Motor neuron (in vitro differentiated cells): ENCODE data around the gene VMP1. TPM values are rescaled to one million over a fixed set of nuclear protein-coding genes. Genes with fewer than 3 reads are reported as not detected.
"Not testable (repeated sequence)": the region's sequence is repeated elsewhere in the genome, so short reads cannot be mapped to it uniquely, and the experiment has no call there.

Experiments
- ATAC-seq, 8 experiments: fragments of 200-7000 bp; cut with Tn5 transposase; replicated peaks in 6 of 8; 2 replicates each; pipeline ENCODE4 v1.8.0; 2021; ENCODE audit warnings: mild to moderate bottlenecking in 8 of 8, moderate library complexity in 8 of 8
- H3K27ac ChIP-seq, 2 donors: fragments of 250-450 bp; sonication (Bioruptor Pico); 2 replicates each; pipeline ENCODE4 v1.9.0; 2021; ENCODE audit warnings: antibody characterized with exemption in 2 of 2, mild to moderate bottlenecking in 2 of 2, moderate library complexity in 1 of 2
- H3K4me1 ChIP-seq, 2 donors: fragments of 250-450 bp; sonication (Bioruptor Pico); replicated peaks in 1 of 2; 2 replicates each; pipeline ENCODE4 v1.6.1; 2021; ENCODE audit warnings: antibody characterized with exemption in 2 of 2, mild to moderate bottlenecking in 2 of 2, moderate library complexity in 1 of 2
- H3K4me3 ChIP-seq, 5 donors: fragments of 250-450 bp; sonication (Bioruptor Pico); 2 replicates each; pipeline ENCODE4 v1.9.0; 2021; ENCODE audit warnings: antibody characterized with exemption in 5 of 5, mild to moderate bottlenecking in 5 of 5, moderate library complexity in 4 of 5
- WGBS, 10 experiments: fragments of 450-650 bp; shearing (Covaris generic); methylation state at CpG; one replicate each; pipeline ENCODE4 v1.0.0; 2022; 5-methylcytosine and 5-hydroxymethylcytosine counted together
- in situ Hi-C, 9 experiments: fragments of 400-800 bp; cut with MboI; loops; one replicate each; pipeline ENCODE4 v1.15.0; 2021; ENCODE audit warnings: low sequenced_read_pairs in 9 of 9, low pct_unique_long_range_greater_than_20kb in 2 of 9; ENCODE audit not compliant: unreplicated experiment in 9 of 9
- total RNA-seq, 8 experiments: library from RNA; unstranded; fragments of 300-600 nt; gene quantifications; 2 replicates each; pipeline versions ENCODE4 v1.2.3 to v1.2.4, GENCODE V29; 2022

The VMP1 gene
- total RNA-seq, 8 experiments from 2014 or later, result 48.1 to 302 (median 110) TPM

GRCh38 chr17:59830846-59831486 is 123.5 kb downstream of the VMP1 start:
- in situ Hi-C loops, result no loop called here
- WGBS, 10 experiments, result 60 to 100% (median 100%) methylated on average over 1 of the region's 1 CpG; no CpG with 5 or more reads in 7 of the 10 experiments
- no peak for ATAC-seq
- Histone ChIP-seq H3K27ac (no peak overlapping the region), H3K4me1 (peaks cover 13 to 22% of the 10 kb centered on the region in 2 donors), H3K4me3 (no peak overlapping the region)

GRCh38 chr17:59832883-59833379 is 125.5 kb downstream of the VMP1 start:
- Histone ChIP-seq H3K4me1 (peaks cover 20 to 27% of the 10 kb centered on the region in 2 donors), H3K4me3 (no peak overlapping the region), H3K27ac (no peak overlapping the region)
- WGBS, 10 experiments, result 20 to 92% (median 52%) methylated on average over 1 to 4 of the region's 4 CpGs; no CpG with 5 or more reads in 1 of the 10 experiments
- no peak for ATAC-seq
- in situ Hi-C loops, result no loop called here

GRCh38 chr17:59837308-59838051 is 130.0 kb downstream of the VMP1 start:
- peak overlapping the region; percentile 64 to 92 for H3K27ac ChIP-seq
- H3K4me1 ChIP-seq, result peaks cover 6 to 9% of the 10 kb centered on the region in 2 donors
- WGBS, 10 experiments, result 0 to 17% (median 7%) methylated on average over 1 to 7 of the region's 8 CpGs; no CpG with 5 or more reads in 1 of the 10 experiments
- ATAC-seq, result peak; percentile 71 to 95 (median 92)
- peak overlapping the region; percentile 19 to 51 (median 42) for H3K4me3 ChIP-seq
- in situ Hi-C loops, result no loop called here

GRCh38 chr17:59838052-59838916 is 130.8 kb downstream of the VMP1 start:
- Histone ChIP-seq H3K4me1 (peaks cover 6 to 9% of the 10 kb centered on the region in 2 donors), H3K27ac (peak overlapping the region; percentile 40 to 58), H3K4me3 (peak overlapping the region; percentile 19 to 51 (median 42))
- ATAC-seq, result no peak
- in situ Hi-C loops, result no loop called here
- 0 to 14% (median 3%) methylated on average over 2 to 8 of the region's 8 CpGs for WGBS, 10 experiments

- Histone ChIP-seq H3K4me3 (peak overlapping the region; percentile 19 to 51 (median 42)), H3K27ac (peak overlapping the region in 1 of 2 donors; percentile 40)
- in situ Hi-C loops, result loop anchor here in 1 of 9 experiments (10.0 kb wide), 1 partner anchor 85 kb away; no protein-coding TSS in a partner anchor
Observed at GRCh38 chr17:59839651-59840328, 132.3 kb downstream of the VMP1 start.

GRCh38 chr17:59840329-59841090 is 133.1 kb downstream of the VMP1 start:
- peaks cover 6 to 9% of the 10 kb centered on the region in 2 donors for H3K4me1 ChIP-seq
- in situ Hi-C loops, result loop anchor here in 1 of 9 experiments (10.0 kb wide), 1 partner anchor 86 kb away; no protein-coding TSS in a partner anchor
- WGBS, 10 experiments, result 2 to 13% (median 5%) methylated on average over 3 to 4 of the region's 4 CpGs
- no peak for ATAC-seq
- H3K27ac ChIP-seq, result no peak overlapping the region
- H3K4me3 ChIP-seq, result peak overlapping the region; percentile 19 to 51 (median 42)

More at GRCh38 chr17:59839651-59840328, 132.3 kb downstream of the VMP1 start:
- WGBS, 10 experiments, result 0 to 23% (median 6%) methylated on average over 2 to 6 of the region's 6 CpGs
- no peak for ATAC-seq
- peaks cover 6 to 9% of the 10 kb centered on the region in 2 donors for H3K4me1 ChIP-seq

- not testable (repeated sequence) for ATAC-seq, H3K4me1 ChIP-seq, H3K27ac ChIP-seq
- 3 to 48% (median 27%) methylated on average over 2 to 7 of the region's 7 CpGs; no CpG with 5 or more reads in 1 of the 10 experiments for WGBS, 10 experiments
- peak overlapping the region in 3 of 5 donors; percentile 8 to 51 (median 42) for H3K4me3 ChIP-seq
- in situ Hi-C loops, result loop anchor here in 1 of 9 experiments (10.0 kb wide), 1 partner anchor 86 kb away; no protein-coding TSS in a partner anchor
Observed at GRCh38 chr17:59841091-59841881, 133.8 kb downstream of the VMP1 start.

- ATAC-seq, H3K27ac ChIP-seq: not testable (repeated sequence)
- Histone ChIP-seq H3K4me1 (peaks cover 9 to 13% of the 10 kb centered on the region in 2 donors), H3K4me3 (peak overlapping the region in 2 of 5 donors; percentile 42 to 51)
- in situ Hi-C loops, result loop anchor here in 1 of 9 experiments (10.0 kb wide), 1 partner anchor 87 kb away; no protein-coding TSS in a partner anchor
- WGBS, 10 experiments, result 17 to 83% (median 70%) methylated on average over 1 to 4 of the region's 4 CpGs; no CpG with 5 or more reads in 2 of the 10 experiments
Observed at GRCh38 chr17:59841882-59842263, 134.4 kb downstream of the VMP1 start.

GRCh38 chr17:59842901-59843652 is 135.6 kb downstream of the VMP1 start:
- in situ Hi-C loops, result loop anchor here in 1 of 9 experiments (10.0 kb wide), 1 partner anchor 88 kb away; no protein-coding TSS in a partner anchor
- ATAC-seq, result peak in 6 of 8 experiments; percentile 6 to 57 (median 28)

More at GRCh38 chr17:59842901-59843652, 135.6 kb downstream of the VMP1 start:
- peaks cover 5 to 8% of the 10 kb centered on the region in 2 donors for H3K4me1 ChIP-seq
- H3K27ac ChIP-seq, result no peak overlapping the region
- WGBS, 10 experiments, result 14 to 95% (median 86%) methylated on average over 1 to 7 of the region's 13 CpGs; no CpG with 5 or more reads in 1 of the 10 experiments
- no peak overlapping the region for H3K4me3 ChIP-seq
